Embryonic facial prominence (tissue), 1 donor: ENCODE measurements around the gene ATG101.

Experiments used
- DNase-seq: peaks from one replicate; pipeline ENCODE4 v3.0.0-alpha.2; 2016; ENCODE audit errors: extremely low spot score

Gene ATG101

GRCh38 chr12:52069327-52070184 is at the start of gene ATG101:
ATG101 (plus strand) TSS chr12:52069978; CDS start chr12:52073651, 3,673 bp downstream.
- peak; percentile 94 for DNase-seq

GRCh38 chr12:52020539-52021336 is 49.0 kb upstream of the ATG101 start:
- no peak for DNase-seq

- no peak for DNase-seq
Observed at GRCh38 chr12:52022841-52023181, 47.0 kb upstream of the ATG101 start.

GRCh38 chr12:52023182-52023975 is 46.4 kb upstream of the ATG101 start:
- no peak for DNase-seq

- DNase-seq: no peak
Observed at GRCh38 chr12:52023976-52024688, 45.6 kb upstream of the ATG101 start.

- DNase-seq: no peak
Observed at GRCh38 chr12:52024845-52025230, 44.9 kb upstream of the ATG101 start.

GRCh38 chr12:52026263-52026662 is 43.5 kb upstream of the ATG101 start:
- no peak for DNase-seq

GRCh38 chr12:52027085-52027843 is 42.5 kb upstream of the ATG101 start:
- no peak for DNase-seq

- DNase-seq: no peak
Observed at GRCh38 chr12:52029685-52030084, 40.1 kb upstream of the ATG101 start.

GRCh38 chr12:52032446-52032803 is 37.4 kb upstream of the ATG101 start:
- no peak for DNase-seq

GRCh38 chr12:52032804-52033445 is 36.9 kb upstream of the ATG101 start:
- DNase-seq: peak; percentile 96

GRCh38 chr12:52033446-52034140 is 36.2 kb upstream of the ATG101 start:
- DNase-seq: no peak

GRCh38 chr12:52035190-52035589 is 34.6 kb upstream of the ATG101 start:
- DNase-seq: peak; percentile 81

- DNase-seq: no peak
Observed at GRCh38 chr12:52035926-52036325, 33.9 kb upstream of the ATG101 start.

- DNase-seq: peak; percentile 74
Observed at GRCh38 chr12:52036587-52037171, 33.1 kb upstream of the ATG101 start.

GRCh38 chr12:52037248-52037861 is 32.4 kb upstream of the ATG101 start:
- DNase-seq: no peak

- no peak for DNase-seq
Observed at GRCh38 chr12:52038447-52038846, 31.3 kb upstream of the ATG101 start.

- no peak for DNase-seq
Observed at GRCh38 chr12:52041035-52041434, 28.7 kb upstream of the ATG101 start.

GRCh38 chr12:52041695-52042123 is 28.1 kb upstream of the ATG101 start:
- no peak for DNase-seq
